Measurements from ENCODE around the gene CBFB.

GRCh38 chr16:67025210-67025550, 3.8 kb upstream of the CBFB start:
- TF ChIP-seq POLR2A (IDR thresholded peaks at IDR 0.05): no peak
- TF ChIP-seq CTCF (IDR thresholded peaks at IDR 0.05 in 8 of 11, conservative IDR thresholded peaks at IDR 0.05 in 3 of 11): no peak
- TF ChIP-seq POLR2AphosphoS5 (IDR thresholded peaks at IDR 0.05): no peak
